ENCODE data around the gene MSI1.

DNA sequence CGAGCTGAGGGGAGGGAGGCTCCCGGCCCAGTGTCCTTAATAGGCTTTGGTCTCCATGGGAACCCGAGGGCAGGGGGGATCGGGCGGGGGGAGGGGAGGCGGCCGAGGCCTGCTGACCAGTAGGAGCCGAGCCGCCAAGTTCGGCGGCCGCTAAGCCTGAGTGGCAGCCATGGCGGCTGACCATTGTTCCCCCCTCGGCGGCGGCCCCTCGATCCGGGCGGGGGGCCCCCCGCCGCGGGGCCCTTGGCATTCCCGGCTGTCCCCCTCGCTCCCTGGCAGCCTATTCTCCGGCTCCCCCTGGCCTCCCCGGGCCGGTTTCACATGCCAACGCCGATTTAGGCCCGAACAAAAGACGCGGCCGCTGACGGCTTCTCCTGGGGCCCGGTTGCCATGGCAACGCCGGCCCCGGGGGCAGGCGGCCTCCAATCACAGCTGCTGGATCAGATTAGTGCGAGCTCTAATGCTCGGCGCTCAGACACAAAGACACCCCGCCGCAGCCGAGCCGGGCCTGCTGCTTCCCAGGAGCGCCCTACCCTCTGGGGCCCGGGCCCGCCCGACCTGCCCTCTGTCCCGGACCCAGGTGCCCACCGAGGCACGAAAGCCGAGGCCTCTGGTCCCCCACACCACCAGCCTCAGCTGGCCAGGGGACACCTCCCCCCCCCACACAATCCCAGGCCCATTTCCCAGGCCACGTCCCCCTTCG is 7.3 kb downstream of the MSI1 start:
- TF ChIP-seq POLR2A (IDR thresholded peaks at IDR 0.05; ENCODE audit: low read depth) (no peak), POLR2AphosphoS5 (IDR thresholded peaks at IDR 0.05) (no peak)
- TF ChIP-seq, protein P1, sequence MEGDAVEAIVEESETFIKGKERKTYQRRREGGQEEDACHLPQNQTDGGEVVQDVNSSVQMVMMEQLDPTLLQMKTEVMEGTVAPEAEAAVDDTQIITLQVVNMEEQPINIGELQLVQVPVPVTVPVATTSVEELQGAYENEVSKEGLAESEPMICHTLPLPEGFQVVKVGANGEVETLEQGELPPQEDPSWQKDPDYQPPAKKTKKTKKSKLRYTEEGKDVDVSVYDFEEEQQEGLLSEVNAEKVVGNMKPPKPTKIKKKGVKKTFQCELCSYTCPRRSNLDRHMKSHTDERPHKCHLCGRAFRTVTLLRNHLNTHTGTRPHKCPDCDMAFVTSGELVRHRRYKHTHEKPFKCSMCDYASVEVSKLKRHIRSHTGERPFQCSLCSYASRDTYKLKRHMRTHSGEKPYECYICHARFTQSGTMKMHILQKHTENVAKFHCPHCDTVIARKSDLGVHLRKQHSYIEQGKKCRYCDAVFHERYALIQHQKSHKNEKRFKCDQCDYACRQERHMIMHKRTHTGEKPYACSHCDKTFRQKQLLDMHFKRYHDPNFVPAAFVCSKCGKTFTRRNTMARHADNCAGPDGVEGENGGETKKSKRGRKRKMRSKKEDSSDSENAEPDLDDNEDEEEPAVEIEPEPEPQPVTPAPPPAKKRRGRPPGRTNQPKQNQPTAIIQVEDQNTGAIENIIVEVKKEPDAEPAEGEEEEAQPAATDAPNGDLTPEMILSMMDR (IDR thresholded peaks at IDR 0.05) = no peak

Measured in esophagus muscularis mucosa (tissue), 3 donors.